HG03571 (cell line): ENCODE results near the gene IL17C.
"Not testable (repeated sequence)": the region's sequence is repeated elsewhere in the genome, so short reads cannot be mapped to it uniquely, and the experiment has no call there.

Source experiments
- ATAC-seq: cut with Tn5 transposase; IDR thresholded peaks from one replicate; pipeline ENCODE4 v1.9.1; 2021; ENCODE audit not compliant: unreplicated experiment

IL17C gene

DNA sequence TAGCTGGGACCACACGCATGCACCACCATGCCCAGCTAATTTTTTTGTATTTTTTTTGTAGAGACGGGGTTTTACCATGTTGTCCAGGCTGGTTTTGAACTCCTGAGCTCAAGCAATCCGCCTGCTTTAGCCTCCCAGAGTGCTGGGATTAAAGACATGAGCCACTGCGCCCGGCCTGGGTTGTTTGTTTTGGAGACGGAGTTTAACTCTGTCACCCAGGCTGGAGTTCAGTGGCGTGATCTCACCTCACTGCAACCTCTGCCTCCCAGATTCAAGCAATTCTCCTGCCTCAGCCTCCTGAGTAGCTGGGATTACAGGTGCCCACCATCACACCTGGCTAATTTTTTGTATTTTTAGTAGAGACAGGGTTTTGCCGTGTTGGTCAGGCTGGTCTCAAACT lies 28.9 kb upstream of the IL17C start:
- not testable (repeated sequence) for ATAC-seq

DNA sequence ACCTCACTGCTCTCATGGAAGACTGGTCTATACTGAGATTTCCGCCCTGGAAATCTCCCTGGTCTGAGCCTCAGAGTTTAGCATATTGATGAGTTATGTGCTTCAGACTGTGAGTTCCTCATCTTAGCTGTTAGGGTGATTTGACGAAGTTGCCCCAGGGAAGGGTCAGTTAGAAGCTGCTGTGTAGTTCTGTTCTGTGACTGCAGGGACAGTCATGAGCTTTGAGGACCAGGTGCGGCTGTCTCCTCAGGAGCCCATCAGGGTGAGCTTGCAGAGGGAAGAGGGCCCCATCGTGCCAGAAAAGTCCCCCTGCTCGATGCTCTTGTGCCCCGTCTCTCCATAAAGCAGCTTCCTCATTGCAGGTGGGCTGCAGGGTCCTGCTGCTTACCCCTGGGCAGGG lies 28.3 kb upstream of the IL17C start:
- ATAC-seq = no peak

DNA sequence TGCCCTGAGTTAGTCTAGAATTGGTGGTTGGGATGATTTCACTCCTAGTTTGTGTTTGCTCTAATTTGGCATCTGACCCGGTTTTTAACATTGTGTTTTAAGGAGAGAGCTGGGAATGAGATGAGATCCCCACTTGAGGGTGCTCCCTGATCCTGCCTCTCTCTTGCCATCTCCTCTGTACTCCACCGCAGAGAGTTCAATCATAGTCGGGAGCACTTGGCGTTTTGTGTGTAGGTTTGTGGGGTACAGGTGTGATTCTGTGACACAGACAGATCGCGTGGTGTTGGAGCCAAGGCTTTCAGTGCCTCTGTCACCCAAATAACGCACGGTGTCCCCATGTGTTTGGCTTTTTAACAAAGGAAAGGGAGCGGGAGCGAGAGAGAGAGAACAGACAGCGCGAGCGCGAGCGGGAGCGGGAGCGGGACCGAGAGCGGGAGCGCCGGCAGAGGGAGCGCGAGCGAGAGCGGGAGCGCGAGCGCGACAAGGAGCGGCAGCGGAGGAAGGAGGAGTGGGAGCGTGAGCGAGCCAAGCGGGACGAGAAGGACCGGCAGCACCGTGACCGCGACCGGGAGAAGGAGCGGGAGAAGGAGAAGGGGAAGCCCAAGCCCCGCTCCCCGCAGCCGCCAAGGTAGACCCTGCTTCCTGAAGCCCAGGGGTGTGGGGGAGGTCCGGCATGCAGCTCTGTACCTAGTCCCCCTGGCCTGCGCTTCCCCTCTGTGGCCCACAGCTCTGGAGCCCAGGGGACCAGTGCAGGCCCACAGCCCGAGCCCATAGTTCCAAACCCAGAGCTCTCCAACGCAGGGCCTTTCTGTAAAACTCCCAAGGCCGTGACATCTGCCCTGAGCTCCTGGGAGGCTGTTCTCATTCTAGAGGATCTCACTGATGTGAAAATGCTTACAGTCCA lies 27.2 kb upstream of the IL17C start:
- ATAC-seq = no peak

DNA sequence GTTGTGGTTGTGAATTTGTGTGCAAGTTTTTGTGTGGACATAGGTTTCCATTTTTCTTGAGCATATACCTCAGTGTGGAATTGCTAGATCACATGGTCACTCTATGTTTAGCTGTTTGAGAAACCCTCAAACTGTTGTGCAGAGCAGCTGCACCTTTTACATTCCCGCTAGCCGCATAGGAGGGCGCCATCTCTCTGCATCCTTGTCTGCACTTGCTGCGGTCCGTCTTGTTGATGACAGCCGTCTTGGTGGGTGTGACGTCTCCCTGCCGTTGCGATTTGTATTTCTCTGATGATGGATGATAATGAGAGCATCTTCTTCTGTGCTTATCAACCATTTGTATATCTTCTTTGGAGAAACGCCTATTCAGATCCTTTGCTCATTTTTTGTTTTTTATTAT lies 25.1 kb upstream of the IL17C start:
- ATAC-seq = no peak

DNA sequence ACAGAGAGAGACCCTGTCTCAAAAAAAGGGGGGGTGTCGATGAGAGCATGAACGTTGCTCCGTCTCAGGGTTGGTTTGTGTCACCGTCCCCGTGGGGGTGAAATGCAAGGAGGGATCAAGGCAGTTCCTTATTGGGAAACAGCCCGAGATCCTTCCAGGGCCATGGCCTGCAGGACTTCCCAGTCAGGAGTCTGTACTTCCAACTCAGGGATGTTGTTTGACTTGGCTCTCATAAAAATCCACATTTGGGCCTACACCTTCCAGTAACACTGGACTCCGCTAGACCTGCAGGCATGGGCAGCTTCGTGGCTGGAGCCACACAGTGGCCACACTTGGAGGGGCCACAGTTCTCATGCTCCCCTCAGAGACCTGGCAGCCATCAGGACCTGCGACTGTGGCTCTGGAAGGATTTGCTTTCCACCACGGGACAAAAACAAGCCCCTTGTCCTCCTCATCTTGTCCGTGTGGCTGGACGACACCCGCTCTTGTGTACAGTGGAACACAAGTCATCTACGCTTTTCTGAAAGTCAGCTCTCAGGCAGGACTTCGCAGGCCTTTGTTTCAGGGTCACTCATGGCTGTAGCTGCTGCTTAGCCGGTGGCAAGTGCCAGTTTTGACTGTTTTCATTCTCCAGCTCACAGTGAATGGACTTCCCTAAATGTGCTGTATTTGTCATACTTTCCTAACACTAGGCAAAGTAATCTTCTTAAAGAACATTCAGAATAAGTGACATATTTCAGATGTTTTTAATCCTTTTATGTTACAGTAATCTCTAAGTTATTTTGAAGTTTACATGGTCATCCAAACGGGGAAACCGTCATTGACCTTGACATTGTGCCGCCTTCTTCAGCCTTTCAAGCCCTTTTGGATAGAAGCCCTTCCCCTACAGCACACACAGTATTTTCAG lies 24.2 kb upstream of the IL17C start:
- no peak for ATAC-seq

DNA sequence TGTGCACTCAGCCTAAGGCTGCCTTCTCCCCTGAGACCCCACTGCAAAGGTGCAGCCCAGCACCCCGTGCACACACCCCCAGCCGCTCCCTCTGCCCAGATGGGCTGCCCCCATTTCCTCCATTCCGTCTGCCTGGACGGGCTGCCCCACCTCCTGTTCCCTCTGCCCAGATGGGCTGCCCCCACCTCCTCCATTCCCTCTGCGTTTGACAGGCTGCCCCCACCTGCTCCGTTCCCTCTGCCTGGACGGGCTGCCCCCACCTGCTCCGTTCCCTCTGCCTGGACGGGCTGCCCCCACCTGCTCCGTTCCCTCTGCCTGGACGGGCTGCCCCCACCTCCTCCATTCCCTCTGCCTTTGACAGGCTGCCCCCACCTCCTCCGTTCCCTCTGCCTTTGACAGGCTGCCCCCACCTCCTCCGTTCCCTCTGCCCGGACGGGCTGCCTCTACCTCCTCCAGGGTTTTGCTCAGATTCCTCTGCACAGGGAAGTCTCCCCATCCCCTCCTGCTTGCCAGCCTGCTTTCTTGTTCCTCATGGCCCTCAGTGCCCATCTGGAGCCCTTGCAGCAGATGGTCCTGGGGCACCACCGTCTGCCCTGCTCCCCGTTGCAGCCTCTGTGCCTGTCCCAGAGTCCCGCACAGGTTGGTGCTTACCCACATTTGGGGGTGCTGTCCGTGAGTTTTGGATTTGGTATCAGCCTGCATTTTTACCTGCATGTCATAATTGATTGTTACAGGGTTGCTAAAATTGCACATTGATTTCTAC lies 23.4 kb upstream of the IL17C start:
- ATAC-seq = no peak

DNA sequence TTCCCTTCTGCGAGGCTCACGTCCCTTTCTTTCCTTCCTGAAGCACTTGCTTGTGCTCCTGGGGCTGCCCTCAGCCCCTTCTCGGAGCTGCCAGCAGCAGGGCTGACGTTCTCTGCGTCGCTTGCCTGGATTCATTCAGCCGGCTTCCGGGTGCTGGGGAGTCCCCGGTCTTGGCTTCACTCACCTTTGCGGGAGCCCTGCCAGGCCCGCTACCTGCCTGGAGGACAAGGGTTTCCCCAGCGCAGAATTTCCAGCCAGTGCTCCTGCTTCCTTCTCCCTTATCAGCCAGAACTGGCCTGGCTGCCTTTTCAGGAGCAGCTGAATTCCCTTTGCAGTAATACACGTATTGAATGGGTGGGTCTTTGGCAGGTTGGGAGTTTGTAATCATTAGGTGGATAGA lies 22.1 kb upstream of the IL17C start:
- no peak for ATAC-seq

DNA sequence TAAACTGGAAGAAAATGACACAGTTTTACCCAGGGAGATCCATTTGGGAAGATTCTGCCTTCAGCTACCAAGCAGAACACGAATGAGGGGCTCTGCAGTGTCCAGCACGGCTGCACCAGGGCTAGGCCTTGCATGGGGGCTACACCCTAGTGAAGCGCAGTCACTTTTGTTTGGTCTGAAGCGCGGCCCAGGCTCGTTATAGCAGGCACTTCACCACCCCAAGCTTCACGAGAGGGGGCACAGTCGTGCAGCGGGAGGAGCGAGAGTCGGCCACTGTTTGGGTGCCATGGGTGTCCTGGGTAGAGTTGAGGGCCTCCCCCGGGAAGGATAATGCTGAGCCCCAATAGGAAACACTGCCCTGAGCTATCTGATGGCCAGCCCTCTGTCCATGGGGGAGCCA lies 21.6 kb upstream of the IL17C start:
- ATAC-seq = no peak

DNA sequence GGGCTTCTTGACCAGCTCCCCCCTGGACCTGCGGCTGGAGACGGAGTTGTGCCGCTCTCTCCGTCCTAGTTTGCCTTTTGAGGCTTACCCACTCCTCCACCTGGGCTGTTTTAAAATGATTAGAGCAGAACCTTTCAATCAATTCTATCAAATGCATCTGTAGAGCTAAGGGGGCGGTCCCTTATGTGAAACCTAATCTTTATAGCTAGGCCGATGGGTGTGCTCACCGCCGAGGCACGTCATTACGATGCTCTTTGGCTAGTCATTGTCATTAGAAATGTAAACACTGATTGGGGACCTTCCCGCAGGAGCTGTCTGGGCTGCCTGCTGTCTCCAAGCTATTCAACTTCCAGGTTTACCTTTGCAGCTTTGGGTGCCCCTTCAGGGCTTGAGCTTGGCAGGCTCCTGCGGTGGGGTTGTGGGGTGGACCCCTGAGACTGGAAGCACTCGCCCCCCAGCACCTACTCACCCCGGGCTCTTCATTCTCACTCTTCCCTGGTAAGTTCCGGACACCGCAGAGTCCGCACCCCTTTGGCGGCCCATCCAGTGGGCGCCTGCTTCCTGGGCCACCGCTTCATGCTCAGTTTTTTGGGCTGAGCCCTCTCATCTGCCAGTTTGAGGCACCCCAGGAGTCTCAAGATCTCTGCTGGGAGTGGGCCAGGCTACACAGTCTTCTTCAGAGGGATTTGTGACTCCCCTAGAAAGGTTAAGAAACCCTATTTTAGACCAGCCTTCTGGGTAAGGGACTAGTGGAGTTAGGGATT lies 20.9 kb upstream of the IL17C start:
- ATAC-seq = no peak

DNA sequence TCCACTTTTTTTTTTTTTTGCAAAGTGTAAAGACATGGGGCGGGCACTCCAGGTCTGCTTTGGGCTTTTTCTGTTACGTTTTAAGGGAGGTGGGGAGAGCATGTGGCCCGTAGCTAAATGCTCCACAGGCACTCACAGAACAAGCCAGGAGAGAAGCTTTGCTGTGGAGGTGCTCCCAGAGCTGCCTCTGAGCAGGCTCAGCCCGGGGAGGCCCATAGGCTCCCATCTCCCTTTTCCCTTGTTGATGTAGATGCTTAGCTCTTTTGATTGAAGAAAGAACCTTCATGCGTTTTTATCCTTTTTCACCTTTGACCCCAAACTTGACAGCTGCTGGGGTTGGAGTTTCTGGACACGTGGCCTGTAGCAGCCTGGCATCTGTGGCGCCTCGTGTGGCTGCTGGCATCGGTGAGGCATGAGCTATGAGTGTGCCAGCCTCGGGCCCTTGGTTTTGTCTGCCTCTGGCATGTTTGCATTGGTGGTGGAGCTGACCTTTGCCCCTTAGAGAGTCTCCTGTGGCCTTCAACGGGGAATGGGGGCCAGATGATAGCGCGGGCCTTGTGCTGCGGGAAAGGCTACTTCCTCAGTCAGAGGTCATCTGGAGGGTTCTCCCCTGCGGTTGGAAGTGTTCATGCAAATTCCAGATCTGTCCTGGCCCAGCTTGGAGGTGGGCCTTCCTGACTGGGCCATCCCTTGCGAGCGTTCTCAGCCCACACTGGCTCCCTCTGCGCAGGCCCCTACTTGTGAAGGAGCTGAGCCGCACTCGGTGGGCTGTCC lies 20.0 kb upstream of the IL17C start:
- no peak for ATAC-seq

DNA sequence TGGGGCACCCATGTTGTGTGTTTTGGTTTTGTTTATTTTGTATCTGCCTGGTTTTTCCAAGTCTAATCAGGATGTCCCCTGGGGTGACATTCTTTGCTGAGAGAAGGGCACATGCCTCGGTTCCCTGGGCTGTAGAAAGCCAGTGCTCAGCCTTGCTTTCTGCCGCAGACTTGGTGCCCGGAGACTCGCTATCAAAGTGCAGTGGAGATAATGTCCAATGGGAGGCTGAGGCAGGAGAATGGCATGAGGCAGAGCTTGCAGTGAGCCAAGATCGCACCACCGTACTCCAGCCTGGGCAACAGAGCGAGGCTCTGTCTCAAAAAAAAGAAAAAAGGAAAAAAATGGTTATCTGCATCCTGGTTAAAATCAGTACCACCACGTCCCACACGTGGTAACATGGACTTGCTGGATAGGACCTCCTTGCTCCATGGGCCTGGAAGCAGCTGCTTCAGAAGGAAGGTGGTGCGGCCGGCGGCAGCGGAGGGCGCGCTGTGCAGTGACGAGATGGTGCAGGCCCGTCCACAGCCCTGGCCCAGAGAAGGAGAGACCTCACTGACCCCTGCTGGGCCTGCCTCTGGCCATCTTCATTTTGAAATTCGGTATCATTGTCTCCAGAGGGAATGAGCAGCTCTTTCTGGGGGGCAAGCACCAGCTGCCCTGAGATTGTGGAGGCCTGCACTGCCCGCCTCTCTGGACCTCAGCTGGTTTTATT lies 19.3 kb upstream of the IL17C start:
- ATAC-seq = no peak

DNA sequence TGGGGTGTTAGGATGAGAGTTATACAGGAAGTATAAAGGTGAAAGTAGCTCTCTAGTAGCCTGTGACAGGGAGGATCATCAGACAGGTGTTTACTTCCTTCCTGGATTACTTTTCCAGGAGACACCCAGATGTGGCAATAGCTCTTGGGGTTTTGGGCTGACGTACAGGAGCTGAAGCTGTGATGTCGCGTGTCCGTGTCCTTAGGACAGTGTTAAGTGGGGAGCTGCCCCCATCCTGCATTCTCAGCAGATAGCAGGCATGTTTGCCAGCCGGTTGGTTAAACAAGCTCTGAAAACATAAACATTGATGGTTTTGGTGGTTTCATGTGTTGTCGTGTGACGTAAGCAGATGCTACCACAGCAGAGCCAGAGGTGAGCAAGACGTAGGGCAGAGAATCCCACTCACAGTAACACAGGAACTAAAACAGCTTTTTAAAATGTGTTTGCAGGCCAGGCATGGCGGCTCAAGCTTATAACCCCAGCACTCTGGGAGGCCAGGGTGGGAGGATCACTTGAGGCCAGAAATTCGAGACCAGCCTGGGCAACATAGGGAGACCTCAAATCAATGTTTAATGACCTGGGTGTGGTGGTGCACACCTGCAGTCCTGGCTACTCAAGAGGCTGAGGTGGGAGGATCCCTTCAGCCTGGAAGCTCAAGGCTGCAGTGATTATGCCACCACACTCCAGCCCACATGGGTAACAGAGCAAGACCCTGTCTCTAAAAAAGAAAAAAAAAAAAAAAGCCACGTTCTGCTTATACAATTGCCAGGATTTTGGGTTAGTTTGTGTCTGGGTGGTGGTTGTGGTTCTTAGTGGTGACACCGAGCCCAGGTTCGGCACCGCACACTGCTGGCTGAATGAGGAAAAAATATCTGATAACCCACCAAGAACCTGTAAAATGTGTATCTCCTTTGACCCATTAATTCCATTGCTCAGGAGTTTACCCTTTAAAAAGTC lies 18.2 kb upstream of the IL17C start:
- no peak for ATAC-seq

DNA sequence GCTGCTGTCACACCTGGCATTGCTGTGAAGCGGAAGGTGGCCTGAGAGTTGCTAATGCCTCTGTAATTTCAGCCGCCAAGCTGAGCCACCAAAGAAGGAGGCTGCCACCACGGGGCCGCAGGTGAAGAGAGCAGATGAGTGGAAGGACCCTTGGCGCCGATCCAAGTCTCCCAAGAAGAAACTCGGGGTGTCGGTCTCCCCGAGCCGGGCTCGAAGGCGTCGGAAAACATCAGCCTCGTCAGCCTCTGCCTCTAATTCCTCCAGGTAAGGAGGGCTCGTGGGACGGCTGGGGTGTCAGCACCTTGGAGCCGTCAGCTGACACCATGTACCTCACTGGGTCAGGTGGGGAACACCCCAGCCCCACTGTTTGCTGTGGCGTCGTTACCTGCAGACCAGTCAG lies 16.2 kb upstream of the IL17C start:
- no peak for ATAC-seq

DNA sequence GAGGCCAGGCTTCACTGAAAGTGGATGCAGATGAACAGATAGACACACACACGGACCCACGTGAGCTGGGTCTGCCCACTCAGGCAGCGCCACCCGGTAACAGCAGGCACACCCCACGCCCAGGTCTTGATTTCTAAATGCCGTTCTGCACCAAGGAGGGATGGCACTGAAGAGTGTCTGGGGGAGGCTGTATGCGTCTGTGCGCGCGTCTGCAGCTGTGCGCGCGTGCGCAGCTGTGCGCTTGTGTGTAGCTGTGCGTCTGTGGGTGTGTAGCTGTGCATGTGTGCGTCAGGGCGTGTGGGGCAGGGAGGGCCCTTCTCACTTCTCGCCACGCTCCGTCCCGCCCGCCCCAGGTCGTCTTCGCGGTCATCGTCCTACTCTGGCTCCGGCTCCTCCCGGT lies 15.5 kb upstream of the IL17C start:
- no peak for ATAC-seq

DNA sequence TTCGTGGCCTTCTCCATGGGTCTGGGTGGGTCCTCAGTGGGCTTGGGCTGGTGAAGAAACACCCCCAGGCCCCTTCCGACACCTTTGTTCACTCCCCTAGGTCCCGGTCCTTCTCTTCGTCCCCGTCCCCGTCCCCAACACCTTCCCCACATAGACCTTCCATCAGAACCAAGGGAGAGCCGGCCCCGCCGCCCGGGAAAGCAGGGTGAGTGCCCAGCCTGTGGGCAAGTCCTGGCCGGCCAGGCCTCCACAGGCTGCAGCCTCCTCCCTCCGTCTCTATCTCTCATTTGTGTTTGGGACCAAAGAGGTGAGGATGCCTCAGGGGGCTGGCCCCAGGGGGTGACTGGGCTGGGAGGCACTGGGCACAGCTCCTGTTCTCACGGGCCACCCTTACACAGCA lies 14.5 kb upstream of the IL17C start:
- no peak for ATAC-seq

DNA sequence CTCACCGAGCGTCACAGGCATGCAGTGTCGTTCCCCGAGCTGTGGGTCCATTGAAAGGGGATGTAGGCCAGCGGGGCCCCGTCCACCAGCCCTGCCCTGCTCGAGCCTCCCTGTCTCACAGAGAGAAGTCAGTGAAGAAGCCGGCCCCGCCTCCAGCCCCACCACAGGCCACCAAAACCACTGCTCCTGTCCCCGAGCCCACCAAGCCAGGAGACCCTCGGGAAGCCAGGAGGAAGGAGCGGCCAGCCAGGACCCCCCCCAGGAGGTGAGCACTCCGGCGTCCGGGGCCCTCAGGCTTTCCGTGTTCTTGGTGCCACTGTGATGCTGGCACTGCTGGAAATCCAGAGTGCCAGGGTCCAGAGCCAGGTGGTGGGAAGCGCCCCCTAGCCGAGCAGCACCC lies 13.9 kb upstream of the IL17C start:
- ATAC-seq = no peak

DNA sequence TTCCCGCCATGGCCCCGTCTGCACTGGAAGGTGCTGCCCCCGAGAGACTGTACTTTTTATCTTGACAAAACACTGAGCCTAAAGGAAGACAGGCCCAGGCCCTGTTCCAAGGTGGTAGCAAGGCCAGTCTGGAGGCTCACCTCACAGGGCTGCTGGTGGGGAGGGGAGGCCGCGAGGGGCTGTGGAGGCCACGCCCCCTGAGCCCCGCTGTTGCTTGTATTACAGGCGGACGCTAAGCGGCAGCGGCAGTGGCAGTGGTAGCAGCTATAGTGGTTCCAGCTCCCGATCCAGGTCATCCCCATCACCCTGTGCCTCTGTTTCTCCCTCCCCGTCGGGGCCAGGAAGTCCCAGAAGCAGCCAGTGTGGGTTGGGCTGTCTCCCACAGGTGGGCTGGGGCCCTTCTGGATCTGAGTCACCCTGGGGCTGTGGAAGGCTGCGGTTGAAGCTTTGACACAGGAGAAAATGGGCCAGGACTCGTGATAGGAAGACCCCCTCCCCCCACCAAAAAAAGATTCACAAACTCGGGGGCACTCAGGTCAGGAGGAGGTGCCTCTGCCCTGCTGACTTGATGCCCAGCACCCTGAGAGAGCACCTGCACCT lies 13.3 kb upstream of the IL17C start:
- no peak for ATAC-seq

DNA sequence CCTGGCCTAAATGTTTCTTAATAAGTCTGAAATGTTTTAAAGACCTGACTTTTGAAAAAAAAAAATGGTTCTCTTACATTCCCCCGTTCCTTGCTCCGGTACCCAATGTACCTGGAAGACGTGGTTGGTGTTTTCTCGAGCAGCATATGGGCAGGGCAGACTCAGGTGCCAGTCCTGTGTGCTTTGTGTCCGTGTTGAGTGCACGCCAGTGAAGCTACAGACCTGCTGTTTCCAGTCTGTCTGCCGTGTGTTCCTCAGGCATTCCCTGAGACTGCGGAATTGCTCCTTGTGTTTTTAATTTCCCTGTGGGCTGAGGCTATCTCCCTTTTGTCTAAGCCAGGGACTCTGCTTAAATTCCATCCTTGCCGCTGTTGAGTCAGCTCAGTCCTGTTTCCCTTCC lies 11.7 kb upstream of the IL17C start:
- ATAC-seq = no peak
